A549 (cell line): ENCODE data around the gene UBE2E2. TPM values are rescaled to one million over a fixed set of nuclear protein-coding genes. Genes with fewer than 3 reads are reported as not detected.

Experiments used
- ATAC-seq, 2 experiments: fragments of 200-7000 bp in 1 of 2; fragments of >200 bp in 1 of 2; cut with Nextera tagmentation in 1 of 2; cut with Tn5 transposase in 1 of 2; 3 replicates each; pipeline versions ENCODE4 v1.8.0 to v1.9.1; 2018 to 2020; ENCODE audit warnings: mild to moderate bottlenecking in 1 of 2, moderate library complexity in 1 of 2
- CTCF ChIA-PET: fragments of 300-600 bp; sonication (Branson Sonifier 250); formaldehyde crosslinking; extraction: SDS; loops from one replicate; lab custom pipeline; 2021; ENCODE audit warnings: antibody characterized with exemption, inconsistent platforms; lab: Yijun Ruan, JAX
- POLR2A ChIA-PET: fragments of 350-600 bp; formaldehyde crosslinking; extraction: SDS; loops from one replicate; lab custom pipeline; 2021; ENCODE audit warnings: antibody characterized with exemption, inconsistent platforms; lab: Yijun Ruan, JAX
- DNase-seq, 2 experiments: peaks; one replicate each; pipeline versions ENCODE4 v3.0.0 to v3.0.0-alpha.2; 2011 to 2016; ENCODE audit warnings: low read depth in 1 of 2, low spot score in 1 of 2
- FAIRE-seq: peaks from 2 replicates; lab custom pipeline; 2011; peaks lifted over from hg19 to GRCh38; lab: Jason Lieb, UNC
- H3K27ac ChIP-seq, 2 experiments: fragments of >200 bp; sonication (Bioruptor Twin); formaldehyde crosslinking; 3 replicates each; pipeline ENCODE4 v1.5.1; 2016 to 2017
- H3K4me1 ChIP-seq: fragments of >200 bp; sonication (Bioruptor Twin); formaldehyde crosslinking; 3 replicates; pipeline ENCODE4 v1.6.1; 2016
- H3K4me2 ChIP-seq: fragments of >200 bp; sonication (Bioruptor Twin); formaldehyde crosslinking; 3 replicates; pipeline ENCODE4 v1.6.1; 2016
- H3K4me3 ChIP-seq: fragments of >200 bp; sonication (Bioruptor Twin); formaldehyde crosslinking; 3 replicates; pipeline ENCODE4 v1.5.1; 2016
- H3K9me3 ChIP-seq: fragments of >200 bp; sonication (Bioruptor Twin); formaldehyde crosslinking; 3 replicates; pipeline ENCODE4 v1.6.1; 2016
- CBX2 ChIP-seq: fragments of 200-600 bp; sonication (generic); IDR thresholded peaks from 2 replicates; pipeline ENCODE4 v1.6.1; 2016; ENCODE audit warnings: low read depth, mild to moderate bottlenecking, borderline replicate concordance
- CBX8 ChIP-seq: fragments of 200-600 bp; sonication (generic); IDR thresholded peaks from 2 replicates; pipeline ENCODE4 v1.6.1; 2016
- CEBPB ChIP-seq, 2 experiments: fragments of >200 bp in 1 of 2; sonication (Bioruptor Twin) in 1 of 2; formaldehyde crosslinking in 1 of 2; IDR thresholded peaks; 2 replicates each; pipeline ENCODE4 v1.6.1; 2012 to 2016
- CHD4 ChIP-seq: fragments of 200-600 bp; sonication (generic); IDR thresholded peaks from 2 replicates; pipeline ENCODE4 v1.6.1; 2016; ENCODE audit warnings: antibody characterized with exemption, mild to moderate bottlenecking, borderline replicate concordance
- EHF ChIP-seq: fragments of 250-450 bp; sonication (Bioruptor Pico); IDR thresholded peaks from 2 replicates; pipeline ENCODE4 v1.5.0; 2020; ENCODE audit warnings: mild to moderate bottlenecking
- EHMT2 ChIP-seq: fragments of 200-600 bp; sonication (generic); IDR thresholded peaks from 2 replicates; pipeline ENCODE4 v1.6.1; 2016; ENCODE audit warnings: antibody characterized with exemption, low read depth, mild to moderate bottlenecking, moderate library complexity
- FOSL2 ChIP-seq, 2 experiments: fragments of 450-650 bp in 1 of 2; fragments of >200 bp in 1 of 2; sonication (Bioruptor Twin) in 1 of 2; formaldehyde crosslinking; IDR thresholded peaks; 2 replicates each; pipeline versions ENCODE4 v1.5.0 to v1.6.1; 2016 to 2020; ENCODE audit warnings: mild to moderate bottlenecking in 1 of 2, moderate library complexity in 1 of 2
- FOXS1 ChIP-seq: fragments of 250-450 bp; sonication (Bioruptor Pico); IDR thresholded peaks from 2 replicates; pipeline ENCODE4 v1.5.0; 2020; ENCODE audit warnings: mild to moderate bottlenecking, moderate library complexity
- HOXA7 ChIP-seq: fragments of 250-450 bp; sonication (Bioruptor Pico); IDR thresholded peaks from 2 replicates; pipeline ENCODE4 v1.5.0; 2020; ENCODE audit warnings: mild to moderate bottlenecking, moderate library complexity
- HOXB13 ChIP-seq: fragments of 250-450 bp; sonication (Bioruptor Pico); IDR thresholded peaks from 2 replicates; pipeline ENCODE4 v1.5.0; 2020; ENCODE audit warnings: low read depth, mild to moderate bottlenecking, moderate library complexity
- MAZ ChIP-seq: fragments of 150-350 bp; IDR thresholded peaks from 2 replicates; pipeline ENCODE4 v1.6.1; 2014; ENCODE audit warnings: antibody characterized with exemption, low read depth, low read length, borderline replicate concordance
- POLR2AphosphoS2 ChIP-seq: conservative IDR thresholded peaks from 2 replicates; pipeline ENCODE4 v1.6.1; 2012; ENCODE audit warnings: low read length, improper control_type of control experiment, inconsistent platforms
- RARB ChIP-seq: fragments of 250-450 bp; sonication (Bioruptor Pico); IDR thresholded peaks from 2 replicates; pipeline ENCODE4 v1.8.0; 2021; ENCODE audit warnings: mild to moderate bottlenecking, moderate library complexity
- RFX5 ChIP-seq: fragments of 450-650 bp; IDR thresholded peaks from 2 replicates; pipeline ENCODE4 v1.7.1; 2014; ENCODE audit warnings: antibody characterized with exemption, mild to moderate bottlenecking, moderate library complexity
- SMC3 ChIP-seq: fragments of >200 bp; sonication (Bioruptor Twin); formaldehyde crosslinking; IDR thresholded peaks from 3 replicates; pipeline ENCODE4 v1.6.1; 2018; ENCODE audit warnings: inconsistent platforms
- ZC3H11A ChIP-seq: fragments of 450-650 bp; IDR thresholded peaks from 2 replicates; pipeline ENCODE4 v1.6.1; 2014; ENCODE audit warnings: antibody characterized with exemption, mild to moderate bottlenecking
- ZFP36 ChIP-seq: fragments of 450-650 bp; IDR thresholded peaks from 2 replicates; pipeline ENCODE4 v1.6.1; 2014; ENCODE audit warnings: borderline replicate concordance; ENCODE audit not compliant: partially characterized antibody
- ZNF302 ChIP-seq: fragments of 250-450 bp; sonication (Bioruptor Pico); IDR thresholded peaks from 2 replicates; pipeline ENCODE4 v1.9.0; 2021; ENCODE audit warnings: inconsistent platforms, mild to moderate bottlenecking, moderate library complexity
- ZSCAN20 ChIP-seq: fragments of 250-450 bp; sonication (Bioruptor Pico); IDR thresholded peaks from 2 replicates; pipeline ENCODE4 v1.8.0; 2022; ENCODE audit warnings: mild to moderate bottlenecking, moderate library complexity
- WGBS: methylation state at CpG from one replicate; pipeline ENCODE4 v1.1.6; 2017; ENCODE audit errors: missing lambda C conversion rate; 5-methylcytosine and 5-hydroxymethylcytosine counted together
- polyA plus RNA-seq, 4 experiments: library from polyadenylated mRNA; depleted of rRNA in 3 of 4; stranded (reverse); fragments of >200 nt; fragmentation: RNase III in 1 of 4; extraction: RNeasy Plus Mini Kit Qiagen cat#74134 plus additional on column Dnase treatment in 1 of 4; gene quantifications; 2 replicates in 3 of 4; 3 replicates in 1 of 4; pipeline ENCODE4 v1.2.3, GENCODE V29; 2011 to 2017
- TF ChIP-seq, protein P1 (sequence below): fragments of >200 bp; sonication (Bioruptor Twin); formaldehyde crosslinking; IDR thresholded peaks from 2 replicates; pipeline ENCODE4 v1.6.1; 2016
- TF ChIP-seq, protein P2 (sequence below): fragments of >200 bp; sonication (Bioruptor Twin); formaldehyde crosslinking; IDR thresholded peaks from 3 replicates; pipeline ENCODE4 v1.5.1; 2016
- TF ChIP-seq, protein P3 (sequence below): IDR thresholded peaks from 2 replicates; pipeline ENCODE4 v1.6.1; 2012; ENCODE audit warnings: low read depth, borderline replicate concordance
- TF ChIP-seq, protein P4 (sequence below): fragments of 150-350 bp; IDR thresholded peaks from 2 replicates; pipeline ENCODE4 v1.6.1; 2014; ENCODE audit warnings: low read depth, mild to moderate bottlenecking, low read length
- TF ChIP-seq, protein P5 (sequence below): fragments of 250-450 bp; sonication (Bioruptor Pico); IDR thresholded peaks from 2 replicates; pipeline ENCODE4 v1.5.0; 2021; ENCODE audit warnings: mild to moderate bottlenecking, moderate library complexity, borderline replicate concordance

Gene UBE2E2
- polyA plus RNA-seq, 2 of the 4 experiments (the other 2 are of a cell fraction) = 28.3 to 56.1 TPM

DNA sequence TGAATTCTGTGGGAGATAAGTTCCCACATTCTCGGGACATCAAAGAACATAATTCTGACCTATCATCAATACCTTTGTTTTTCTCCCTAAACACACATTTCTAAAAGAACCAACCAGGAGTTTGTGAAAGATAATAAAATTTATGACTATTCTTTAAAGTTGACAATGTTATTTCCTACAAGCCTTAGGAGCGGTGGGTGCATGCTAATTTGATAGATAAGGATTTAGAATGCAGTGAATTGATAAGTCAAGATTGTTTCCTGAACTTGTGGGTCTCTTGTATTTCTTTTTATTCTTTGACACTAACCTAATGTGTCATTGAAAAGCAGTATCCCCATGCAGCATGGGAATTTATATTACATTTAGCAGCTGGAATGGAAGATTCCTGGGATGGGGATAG is 10.3 kb upstream of the UBE2E2 start (continued):
- TF ChIP-seq SMC3 = no peak
- TF ChIP-seq RARB (CRISPR knock-in tag) = no peak
- no peak for TF ChIP-seq EHF (CRISPR knock-in tag)

DNA sequence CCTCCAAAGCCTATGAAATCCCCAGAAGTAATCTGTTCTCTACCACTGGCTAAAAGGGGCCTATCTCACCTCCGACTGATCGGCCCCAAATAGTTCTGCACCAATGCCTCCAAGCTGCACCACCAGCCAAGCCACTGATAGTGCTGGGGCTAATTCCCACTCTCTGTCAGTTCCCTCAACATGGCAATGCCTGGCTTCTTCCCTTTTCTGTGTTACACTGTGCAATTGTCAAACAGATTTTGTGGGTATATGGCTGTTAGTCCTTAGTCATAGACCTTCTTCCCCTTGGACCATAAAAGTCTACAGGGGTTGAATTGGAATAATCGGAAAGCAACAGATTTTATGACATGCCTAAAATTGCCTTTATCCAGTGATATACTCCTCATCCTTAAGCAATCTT is 9.3 kb upstream of the UBE2E2 start:
- ATAC-seq (no peak), FAIRE-seq (no peak), DNase-seq (no peak)
- Histone ChIP-seq H3K27ac (no peak overlapping the region), H3K4me1 (no peaks in the 10 kb centered on the region), H3K4me2 (no peak overlapping the region), H3K4me3 (no peak overlapping the region), H3K9me3 (no peaks in the 10 kb centered on the region)
- CTCF ChIA-PET = no interaction called here
- 76% methylated on average over 3 of the region's 3 CpGs for WGBS
- TF ChIP-seq HOXA7 (CRISPR knock-in tag) = no peak
- TF ChIP-seq ZC3H11A = no peak
- TF ChIP-seq HOXB13 (CRISPR knock-in tag) = no peak
- no peak for TF ChIP-seq CBX2
- TF ChIP-seq, protein P1, sequence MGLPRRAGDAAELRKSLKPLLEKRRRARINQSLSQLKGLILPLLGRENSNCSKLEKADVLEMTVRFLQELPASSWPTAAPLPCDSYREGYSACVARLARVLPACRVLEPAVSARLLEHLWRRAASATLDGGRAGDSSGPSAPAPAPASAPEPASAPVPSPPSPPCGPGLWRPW = no peak
- no peak for TF ChIP-seq ZNF302 (CRISPR knock-in tag)
- TF ChIP-seq EHMT2 = no peak
- no peak for TF ChIP-seq FOSL2 (IDR thresholded peaks at IDR 0.05)
- TF ChIP-seq FOSL2 (CRISPR knock-in tag; IDR thresholded peaks at IDR 0.05) = no peak
- no peak for TF ChIP-seq FOXS1 (CRISPR knock-in tag)
- TF ChIP-seq CHD4 = no peak
- TF ChIP-seq, protein P2, sequence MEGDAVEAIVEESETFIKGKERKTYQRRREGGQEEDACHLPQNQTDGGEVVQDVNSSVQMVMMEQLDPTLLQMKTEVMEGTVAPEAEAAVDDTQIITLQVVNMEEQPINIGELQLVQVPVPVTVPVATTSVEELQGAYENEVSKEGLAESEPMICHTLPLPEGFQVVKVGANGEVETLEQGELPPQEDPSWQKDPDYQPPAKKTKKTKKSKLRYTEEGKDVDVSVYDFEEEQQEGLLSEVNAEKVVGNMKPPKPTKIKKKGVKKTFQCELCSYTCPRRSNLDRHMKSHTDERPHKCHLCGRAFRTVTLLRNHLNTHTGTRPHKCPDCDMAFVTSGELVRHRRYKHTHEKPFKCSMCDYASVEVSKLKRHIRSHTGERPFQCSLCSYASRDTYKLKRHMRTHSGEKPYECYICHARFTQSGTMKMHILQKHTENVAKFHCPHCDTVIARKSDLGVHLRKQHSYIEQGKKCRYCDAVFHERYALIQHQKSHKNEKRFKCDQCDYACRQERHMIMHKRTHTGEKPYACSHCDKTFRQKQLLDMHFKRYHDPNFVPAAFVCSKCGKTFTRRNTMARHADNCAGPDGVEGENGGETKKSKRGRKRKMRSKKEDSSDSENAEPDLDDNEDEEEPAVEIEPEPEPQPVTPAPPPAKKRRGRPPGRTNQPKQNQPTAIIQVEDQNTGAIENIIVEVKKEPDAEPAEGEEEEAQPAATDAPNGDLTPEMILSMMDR = no peak
- TF ChIP-seq, protein P3, sequence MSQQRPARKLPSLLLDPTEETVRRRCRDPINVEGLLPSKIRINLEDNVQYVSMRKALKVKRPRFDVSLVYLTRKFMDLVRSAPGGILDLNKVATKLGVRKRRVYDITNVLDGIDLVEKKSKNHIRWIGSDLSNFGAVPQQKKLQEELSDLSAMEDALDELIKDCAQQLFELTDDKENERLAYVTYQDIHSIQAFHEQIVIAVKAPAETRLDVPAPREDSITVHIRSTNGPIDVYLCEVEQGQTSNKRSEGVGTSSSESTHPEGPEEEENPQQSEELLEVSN = no peak
- TF ChIP-seq ZFP36 = no peak
- POLR2A ChIA-PET = no interaction called here

DNA sequence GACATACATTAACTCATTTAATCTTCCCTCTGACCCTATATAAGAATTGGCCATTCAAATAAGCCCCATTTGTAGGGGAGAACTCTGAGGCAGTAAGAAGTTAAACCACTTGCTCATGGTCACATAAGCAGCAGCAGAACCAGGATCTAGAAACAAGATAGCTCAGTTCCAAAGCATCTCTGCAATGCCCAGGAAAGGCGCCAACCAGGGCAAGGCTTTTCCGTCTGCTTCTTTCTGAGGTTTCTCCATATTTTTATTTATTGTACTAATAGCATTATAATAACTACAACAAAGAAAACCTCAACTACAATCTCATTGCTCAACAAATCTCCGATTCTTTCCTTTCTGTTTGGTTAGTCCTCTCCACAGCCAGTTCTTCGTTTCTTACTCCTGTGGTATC is 4.3 kb upstream of the UBE2E2 start:
- TF ChIP-seq CEBPB (IDR thresholded peaks at IDR 0.05) = no peak
- no peak for TF ChIP-seq RFX5
- TF ChIP-seq CBX8 = no peak
- TF ChIP-seq, all 56 proteins: peak for 0

DNA sequence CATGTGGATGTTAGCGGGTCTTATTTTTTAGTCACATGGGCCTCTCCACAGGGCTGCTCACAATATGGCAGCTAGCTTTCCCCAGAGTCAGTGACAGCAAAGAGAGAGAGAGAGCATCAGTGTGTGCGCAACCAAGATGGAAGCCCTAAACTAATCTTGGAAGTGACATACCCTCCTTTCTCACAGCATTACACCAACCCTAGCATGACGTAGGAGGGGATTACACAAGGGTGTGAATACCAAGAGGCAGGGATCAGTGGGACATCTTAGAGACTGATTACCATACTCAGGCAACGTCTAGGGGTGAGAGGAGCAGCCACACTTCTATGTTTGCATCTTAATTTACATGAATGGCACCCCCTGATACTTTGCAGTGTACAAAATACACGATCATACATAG is 3.5 kb upstream of the UBE2E2 start:
- no peaks in the 10 kb centered on the region for H3K9me3 ChIP-seq
- ATAC-seq (no peak), FAIRE-seq (no peak), DNase-seq (no peak)
- TF ChIP-seq RARB (CRISPR knock-in tag) (no peak), POLR2AphosphoS2 (no peak), MAZ (no peak), EHMT2 (no peak), SMC3 (no peak), RFX5 (no peak), CEBPB (IDR thresholded peaks at IDR 0.05) (no peak), ZSCAN20 (CRISPR knock-in tag) (no peak)
- TF ChIP-seq, protein P1 = no peak
- TF ChIP-seq, protein P4, sequence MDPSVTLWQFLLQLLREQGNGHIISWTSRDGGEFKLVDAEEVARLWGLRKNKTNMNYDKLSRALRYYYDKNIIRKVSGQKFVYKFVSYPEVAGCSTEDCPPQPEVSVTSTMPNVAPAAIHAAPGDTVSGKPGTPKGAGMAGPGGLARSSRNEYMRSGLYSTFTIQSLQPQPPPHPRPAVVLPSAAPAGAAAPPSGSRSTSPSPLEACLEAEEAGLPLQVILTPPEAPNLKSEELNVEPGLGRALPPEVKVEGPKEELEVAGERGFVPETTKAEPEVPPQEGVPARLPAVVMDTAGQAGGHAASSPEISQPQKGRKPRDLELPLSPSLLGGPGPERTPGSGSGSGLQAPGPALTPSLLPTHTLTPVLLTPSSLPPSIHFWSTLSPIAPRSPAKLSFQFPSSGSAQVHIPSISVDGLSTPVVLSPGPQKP = no peak
- TF ChIP-seq, protein P5, sequence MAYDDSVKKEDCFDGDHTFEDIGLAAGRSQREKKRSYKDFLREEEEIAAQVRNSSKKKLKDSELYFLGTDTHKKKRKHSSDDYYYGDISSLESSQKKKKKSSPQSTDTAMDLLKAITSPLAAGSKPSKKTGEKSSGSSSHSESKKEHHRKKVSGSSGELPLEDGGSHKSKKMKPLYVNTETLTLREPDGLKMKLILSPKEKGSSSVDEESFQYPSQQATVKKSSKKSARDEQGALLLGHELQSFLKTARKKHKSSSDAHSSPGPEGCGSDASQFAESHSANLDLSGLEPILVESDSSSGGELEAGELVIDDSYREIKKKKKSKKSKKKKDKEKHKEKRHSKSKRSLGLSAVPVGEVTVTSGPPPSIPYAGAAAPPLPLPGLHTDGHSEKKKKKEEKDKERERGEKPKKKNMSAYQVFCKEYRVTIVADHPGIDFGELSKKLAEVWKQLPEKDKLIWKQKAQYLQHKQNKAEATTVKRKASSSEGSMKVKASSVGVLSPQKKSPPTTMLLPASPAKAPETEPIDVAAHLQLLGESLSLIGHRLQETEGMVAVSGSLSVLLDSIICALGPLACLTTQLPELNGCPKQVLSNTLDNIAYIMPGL (CRISPR knock-in tag) = no peak
- no peak overlapping the region for H3K4me2 ChIP-seq
- H3K4me1 ChIP-seq = peaks cover 5% of the 10 kb centered on the region
- no peak overlapping the region for H3K27ac ChIP-seq
- no peak overlapping the region for H3K4me3 ChIP-seq
- 69% methylated on average over 5 of the region's 5 CpGs for WGBS
- POLR2A ChIA-PET = interaction anchor here (0.7 kb wide), 1 partner anchor 9 kb away, joined by 3 read pairs; no protein-coding TSS in a partner anchor
- CTCF ChIA-PET = no interaction called here

More for the DNA sequence above, 4.3 kb upstream of the UBE2E2 start:
- Histone ChIP-seq H3K9me3 (no peaks in the 10 kb centered on the region), H3K4me3 (no peak overlapping the region), H3K4me1 (no peaks in the 10 kb centered on the region), H3K4me2 (no peak overlapping the region), H3K27ac (no peak overlapping the region)
- 65% methylated on average over 3 of the region's 4 CpGs for WGBS
- ChIA-PET POLR2A (interaction anchor here (0.7 kb wide), 1 partner anchor 8 kb away, joined by 3 read pairs; no protein-coding TSS in a partner anchor), CTCF (interaction anchor here (1.4 kb wide), 1 partner anchor 24 kb away, joined by 3 read pairs; no protein-coding TSS in a partner anchor)
- no peak for FAIRE-seq
- no peak for DNase-seq
- ATAC-seq = no peak
